K562 (cell line): ENCODE results near the gene MASTL. TPM values are rescaled to one million over a fixed set of nuclear protein-coding genes. Genes with fewer than 3 reads are reported as not detected.

ENCODE experiments used
- ASH1L ChIP-seq: fragments of 450-650 bp; IDR thresholded peaks from 2 replicates; pipeline ENCODE4 v1.6.1; 2018; ENCODE audit warnings: borderline replicate concordance, mild to moderate bottlenecking, low read depth; ENCODE audit not compliant: partially characterized antibody
- CBFA2T2 ChIP-seq: fragments of 450-650 bp; conservative IDR thresholded peaks from 2 replicates; pipeline ENCODE4 v1.6.1; 2017; ENCODE audit warnings: mild to moderate bottlenecking
- ELK3 ChIP-seq: fragments of 450-650 bp; formaldehyde crosslinking; IDR thresholded peaks from 2 replicates; pipeline ENCODE4 v1.4.0; 2020; ENCODE audit warnings: mild to moderate bottlenecking
- ETS2 ChIP-seq: IDR thresholded peaks from 2 replicates; pipeline ENCODE4 v1.6.1; 2016; ENCODE audit warnings: borderline replicate concordance, missing genetic modification characterization, mild to moderate bottlenecking, moderate library complexity, missing compliant biosample characterization; ENCODE audit not compliant: poor library complexity, severe bottlenecking
- KDM1A ChIP-seq, 2 experiments: fragments of 450-650 bp; IDR thresholded peaks; 2 replicates each; pipeline ENCODE4 v1.6.1; 2016; ENCODE audit warnings: mild to moderate bottlenecking in 2 of 2
- ZBTB40 ChIP-seq, 2 experiments: fragments of 450-650 bp in 1 of 2; sonication (generic) in 1 of 2; formaldehyde crosslinking in 1 of 2; IDR thresholded peaks; 2 replicates each; pipeline versions ENCODE4 v1.7.1 to v1.9.0; 2016 to 2022; ENCODE audit warnings: inconsistent platforms in 1 of 2, mild to moderate bottlenecking in 1 of 2, missing genetic modification reagents in 1 of 2
- ZNF449 ChIP-seq: fragments of 250-450 bp; sonication (Bioruptor Pico); IDR thresholded peaks from 2 replicates; pipeline ENCODE4 v1.8.0; 2022; ENCODE audit warnings: moderate library complexity, mild to moderate bottlenecking, inconsistent platforms
- ZNF740 ChIP-seq, 3 experiments: fragments of 200-800 bp in 1 of 3; sonication (Bioruptor generic) in 1 of 3; sonication (generic) in 1 of 3; formaldehyde crosslinking in 1 of 3; IDR thresholded peaks; 2 replicates each; pipeline versions ENCODE4 v1.6.1 to v1.8.0; 2016 to 2022; ENCODE audit warnings: mild to moderate bottlenecking in 2 of 3, missing compliant biosample characterization in 2 of 3, missing genetic modification characterization in 2 of 3, missing genetic modification reagents in 1 of 3
- ZNF785 ChIP-seq: fragments of 250-450 bp; sonication (Bioruptor Pico); IDR thresholded peaks from 2 replicates; pipeline ENCODE4 v1.4.0; 2020; ENCODE audit warnings: mild to moderate bottlenecking
- polyA plus RNA-seq, 8 experiments: library from polyadenylated mRNA; depleted of rRNA in 4 of 8; stranded (reverse) in 5 of 8; unstranded in 3 of 8; fragments of >200 nt; fragmentation: Nextera tagmentation in 2 of 8; fragmentation: Illumina TruSeq in 1 of 8; extraction: Ambion mirVana in 2 of 8; extraction: Trizol in 1 of 8; gene quantifications; 2 replicates each; pipeline versions ENCODE4 v1.2.1 to v1.2.3, GENCODE V29; 2011 to 2014; ENCODE audit warnings: inconsistent platforms in 1 of 8, missing spikeins in 1 of 8
- total RNA-seq, 7 experiments: library from RNA; depleted of rRNA in 6 of 7; stranded (reverse); fragments of >200 nt in 6 of 7; fragmentation: Illumina TruSeq in 2 of 7; extraction: Trizol in 2 of 7; gene quantifications; 2 replicates each; pipeline versions ENCODE4 v1.2.1 to v1.2.3, GENCODE V29; 2011 to 2021; ENCODE audit warnings: low replicate concordance in 1 of 7

MASTL gene
- total and polyA plus RNA-seq, 9 of the 15 experiments (the other 6 are each of a cell fraction or from before 2014, with no cell fraction given) = 6.8 to 29.9 (median 23.1) TPM

- TF ChIP-seq ZNF740 (CRISPR knock-in tag; IDR thresholded peaks at IDR 0.05) = no peak
- no peak for TF ChIP-seq ZNF740 (tag; IDR thresholded peaks at IDR 0.05)
- TF ChIP-seq ASH1L = no peak
- no peak for TF ChIP-seq ZBTB40 (IDR thresholded peaks at IDR 0.05)
- TF ChIP-seq ZBTB40 (CRISPR knock-in tag; IDR thresholded peaks at IDR 0.05) = no peak
- no peak for TF ChIP-seq CBFA2T2
- no peak for TF ChIP-seq KDM1A (IDR thresholded peaks at IDR 0.05)
- TF ChIP-seq ZNF449 (CRISPR knock-in tag) = no peak
- TF ChIP-seq ELK3 (CRISPR knock-in tag) = no peak
- TF ChIP-seq ETS2 (tag) = no peak
- TF ChIP-seq ZNF785 (CRISPR knock-in tag) = no peak
Measured at GRCh38 chr10:27143686-27144085, 11.5 kb upstream of the MASTL start (continued).
